ENCODE data around the gene ZBTB8A. TPM values are rescaled to one million over a fixed set of nuclear protein-coding genes. Genes with fewer than 3 reads are reported as not detected.

The ZBTB8A gene
- polyA plus RNA-seq, 1 of the 3 experiments (the other 2 are of a cell fraction): 1.3 TPM

- Histone ChIP-seq H3K9me3 (no peaks in the 10 kb centered on the region), H3K9ac (no peak overlapping the region), H3K9me2 (no peaks in the 10 kb centered on the region), H3F3A (replicated peaks; ENCODE audit: insufficient read depth) (peaks cover 21% of the 10 kb centered on the region), H3K79me2 (ENCODE audit: insufficient read depth) (no peaks in the 10 kb centered on the region), H3K27me3 (ENCODE audit: insufficient read depth) (no peaks in the 10 kb centered on the region), H3K4me2 (no peak overlapping the region), H3K4me1 (ENCODE audit: control insufficient read depth in 1 of 2, insufficient read depth in 2 of 2, low read depth in 1 of 2, low read length in 1 of 2) (peaks cover 0 to 3% of the 10 kb centered on the region in 2 experiments; a peak in 1 of 4 replicates), H3K36me3 (replicated peaks in 1 of 2; ENCODE audit: control insufficient read depth in 1 of 2, insufficient read depth in 2 of 2, low read length in 1 of 2) (no peaks in the 10 kb centered on the region), H3K4me3 (ENCODE audit: low read depth in 2 of 2, low read length in 1 of 2) (no peak overlapping the region), H2AFZ (ENCODE audit: low read depth) (no peak overlapping the region), H4K20me1 (ENCODE audit: insufficient read depth) (no peaks in the 10 kb centered on the region), H3K27ac (ENCODE audit: low read depth in 2 of 2, low read length in 1 of 2) (no peak overlapping the region)
- no peak for TF ChIP-seq TEAD4 (IDR thresholded peaks at IDR 0.05; ENCODE audit: borderline replicate concordance, insufficient read depth)
- TF ChIP-seq YY1 (IDR thresholded peaks at IDR 0.05; ENCODE audit: low read depth): no peak
- no peak for TF ChIP-seq RXRA (IDR thresholded peaks at IDR 0.05; ENCODE audit: borderline replicate concordance, low read depth)
- no peak for TF ChIP-seq JUND (IDR thresholded peaks at IDR 0.05)
- no peak for TF ChIP-seq NRF1 (IDR thresholded peaks at IDR 0.05; ENCODE audit: low read depth, low read length)
- no peak for TF ChIP-seq MEF2A (IDR thresholded peaks at IDR 0.05; ENCODE audit: borderline replicate concordance, low read depth)
- TF ChIP-seq GATA2 (CRISPR knock-in tag; IDR thresholded peaks at IDR 0.05): no peak
- TF ChIP-seq ZBTB33 (IDR thresholded peaks at IDR 0.05; ENCODE audit: borderline replicate concordance, low read depth): no peak
- no peak for TF ChIP-seq FOXJ3 (CRISPR knock-in tag; IDR thresholded peaks at IDR 0.05)
- no peak for TF ChIP-seq CTCF (IDR thresholded peaks at IDR 0.05)
- TF ChIP-seq RFX5 (IDR thresholded peaks at IDR 0.05; ENCODE audit: low read length): no peak
- TF ChIP-seq TAF1 (IDR thresholded peaks at IDR 0.05; ENCODE audit: borderline replicate concordance, low read depth, low read length): no peak
- TF ChIP-seq SIN3A (IDR thresholded peaks at IDR 0.05; ENCODE audit: borderline replicate concordance, low read depth, low read length): no peak
- TF ChIP-seq EZH2phosphoT487 (IDR thresholded peaks at IDR 0.05; ENCODE audit: borderline replicate concordance, low read depth): no peak
- no peak for TF ChIP-seq FOSL2 (IDR thresholded peaks at IDR 0.05; ENCODE audit: borderline replicate concordance, low read depth)
- TF ChIP-seq EP300 (IDR thresholded peaks at IDR 0.05; ENCODE audit: borderline replicate concordance in 1 of 2, low read depth in 1 of 2, low read length in 1 of 2): no peak
- TF ChIP-seq GABPA (IDR thresholded peaks at IDR 0.05; ENCODE audit: low read depth): no peak
- TF ChIP-seq FOXM1 (IDR thresholded peaks at IDR 0.05; ENCODE audit: low read depth): no peak
- no peak for DNase-seq
- ChIA-PET CTCF (interaction anchor here (1.5 to 2.1 kb wide), 3 partner anchors 18 to 271 kb away, joined by 3 to 13 read pairs (median 4); no protein-coding TSS in a partner anchor), POLR2A (no interaction called here)
- 96% methylated on average over 9 of the region's 9 CpGs for WGBS (ENCODE audit: low lambda C conversion rate)
These were observed 37.4 kb upstream of the ZBTB8A start for GRCh38 chr1:32501865-32502264.

All from SK-N-SH (cell line).